Measurements from ENCODE around the gene ORC3. TPM values are rescaled to one million over a fixed set of nuclear protein-coding genes. Genes with fewer than 3 reads are reported as not detected.

ORC3 gene
- total RNA-seq, 1 experiment from 2014 or later, result 32.7 TPM

DNA sequence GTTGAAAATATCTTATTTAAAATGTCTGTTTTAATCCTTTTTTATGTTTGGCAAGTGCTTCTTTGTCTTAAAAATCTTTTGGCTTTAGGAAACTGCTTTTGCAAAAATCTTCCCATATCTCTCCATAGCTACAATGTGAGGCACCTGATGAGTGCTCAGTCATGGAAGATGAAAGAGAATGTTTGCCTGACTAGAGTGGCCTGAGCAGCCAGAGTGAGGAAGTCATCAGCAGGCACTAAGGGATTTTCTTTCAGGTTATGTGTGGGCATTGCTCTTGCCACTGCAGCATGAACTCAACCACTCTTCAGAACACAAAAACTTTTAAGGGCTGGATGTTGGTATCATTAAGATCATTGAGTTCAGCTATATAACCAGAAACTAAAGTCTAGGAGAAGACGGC lies 64.2 kb downstream of the ORC3 start:
- intact Hi-C loops (cut with micrococcal nuclease; ENCODE audit: unreplicated experiment), result no loop called here
- no peaks in the 10 kb centered on the region for H3K4me1 Mint-ChIP-seq (ENCODE audit: low read depth, unreplicated experiment)
- H3K4me3 Mint-ChIP-seq (ENCODE audit: low read depth, unreplicated experiment), result no peak overlapping the region
- CTCF ChIA-PET, result no interaction called here
- no peak for DNase-seq
- no peaks in the 10 kb centered on the region for H3K9me3 Mint-ChIP-seq (ENCODE audit: low read depth, unreplicated experiment)
- TF ChIP-seq, protein P1, sequence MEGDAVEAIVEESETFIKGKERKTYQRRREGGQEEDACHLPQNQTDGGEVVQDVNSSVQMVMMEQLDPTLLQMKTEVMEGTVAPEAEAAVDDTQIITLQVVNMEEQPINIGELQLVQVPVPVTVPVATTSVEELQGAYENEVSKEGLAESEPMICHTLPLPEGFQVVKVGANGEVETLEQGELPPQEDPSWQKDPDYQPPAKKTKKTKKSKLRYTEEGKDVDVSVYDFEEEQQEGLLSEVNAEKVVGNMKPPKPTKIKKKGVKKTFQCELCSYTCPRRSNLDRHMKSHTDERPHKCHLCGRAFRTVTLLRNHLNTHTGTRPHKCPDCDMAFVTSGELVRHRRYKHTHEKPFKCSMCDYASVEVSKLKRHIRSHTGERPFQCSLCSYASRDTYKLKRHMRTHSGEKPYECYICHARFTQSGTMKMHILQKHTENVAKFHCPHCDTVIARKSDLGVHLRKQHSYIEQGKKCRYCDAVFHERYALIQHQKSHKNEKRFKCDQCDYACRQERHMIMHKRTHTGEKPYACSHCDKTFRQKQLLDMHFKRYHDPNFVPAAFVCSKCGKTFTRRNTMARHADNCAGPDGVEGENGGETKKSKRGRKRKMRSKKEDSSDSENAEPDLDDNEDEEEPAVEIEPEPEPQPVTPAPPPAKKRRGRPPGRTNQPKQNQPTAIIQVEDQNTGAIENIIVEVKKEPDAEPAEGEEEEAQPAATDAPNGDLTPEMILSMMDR (IDR thresholded peaks at IDR 0.05; ENCODE audit: unreplicated experiment), result no peak
- H3K27ac Mint-ChIP-seq (ENCODE audit: unreplicated experiment), result no peak overlapping the region
- H3K36me3 Mint-ChIP-seq (ENCODE audit: insufficient read depth, unreplicated experiment), result peaks cover 5% of the 10 kb centered on the region
- no peaks in the 10 kb centered on the region for H3K27me3 Mint-ChIP-seq (ENCODE audit: unreplicated experiment)
- no TSS peak for BruUV-seq (replicated peaks)

DNA sequence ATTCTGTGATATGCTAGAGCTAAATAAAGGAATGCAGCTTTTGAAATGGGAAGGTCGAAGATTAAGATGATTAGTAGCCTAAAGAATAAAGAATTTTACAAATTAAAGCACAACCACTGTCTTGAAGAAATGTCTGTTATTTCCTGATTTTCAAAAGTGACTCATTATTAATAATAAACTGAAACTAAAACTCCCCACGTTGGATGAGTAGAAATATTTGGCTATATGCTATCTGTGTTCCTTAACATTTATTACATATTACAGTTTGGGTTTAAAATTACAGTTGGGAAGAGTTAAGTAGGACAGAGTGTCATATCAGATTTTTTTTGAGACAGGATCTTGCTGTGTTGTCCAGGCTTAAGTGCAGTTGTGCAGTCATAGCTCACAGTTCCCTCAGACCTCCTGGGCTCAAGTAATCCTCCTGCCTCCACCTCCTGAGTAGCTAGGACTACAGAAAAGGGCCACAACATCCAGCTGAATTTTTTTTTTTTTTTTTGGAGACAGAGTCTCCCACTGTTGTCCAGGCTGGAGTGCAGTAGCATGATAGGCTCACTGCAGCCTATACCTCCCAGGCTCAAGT lies 65.0 kb downstream of the ORC3 start:
- H3K27ac Mint-ChIP-seq (ENCODE audit: unreplicated experiment), result no peak overlapping the region
- CTCF ChIA-PET, result interaction anchor here (0.6 to 0.7 kb wide), 2 partner anchors 532 to 926 kb away, joined by 3 to 4 read pairs; no protein-coding TSS in a partner anchor
- no peaks in the 10 kb centered on the region for H3K9me3 Mint-ChIP-seq (ENCODE audit: low read depth, unreplicated experiment)
- no peaks in the 10 kb centered on the region for H3K36me3 Mint-ChIP-seq (ENCODE audit: insufficient read depth, unreplicated experiment)
- no peak for DNase-seq
- H3K4me3 Mint-ChIP-seq (ENCODE audit: low read depth, unreplicated experiment), result no peak overlapping the region
- no peaks in the 10 kb centered on the region for H3K4me1 Mint-ChIP-seq (ENCODE audit: low read depth, unreplicated experiment)
- TF ChIP-seq, protein P1 (IDR thresholded peaks at IDR 0.05; ENCODE audit: unreplicated experiment), result no peak
- intact Hi-C loops (cut with micrococcal nuclease; ENCODE audit: unreplicated experiment), result no loop called here
- no TSS peak for BruUV-seq (replicated peaks)
- H3K27me3 Mint-ChIP-seq (ENCODE audit: unreplicated experiment), result no peaks in the 10 kb centered on the region

DNA sequence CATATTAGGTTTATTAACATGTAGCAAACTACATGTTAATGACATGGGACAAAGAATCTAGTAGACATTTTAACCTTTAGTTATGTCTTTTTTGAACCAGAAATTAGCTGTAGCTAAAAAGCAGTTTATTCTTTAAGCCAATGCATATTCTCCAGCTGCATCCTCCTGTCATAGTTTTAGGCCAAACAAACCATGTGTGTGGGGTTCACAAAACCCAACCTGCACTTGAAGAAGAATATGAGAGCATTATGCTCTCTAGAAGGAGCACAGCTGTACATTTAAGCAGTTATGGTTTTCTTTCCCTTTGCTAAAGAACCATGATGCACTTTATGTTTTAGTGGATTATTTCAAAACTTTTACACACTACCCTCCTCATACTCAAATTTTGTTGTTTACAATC lies 65.9 kb downstream of the ORC3 start:
- no TSS peak for BruUV-seq (replicated peaks)
- no peaks in the 10 kb centered on the region for H3K36me3 Mint-ChIP-seq (ENCODE audit: insufficient read depth, unreplicated experiment)
- no peaks in the 10 kb centered on the region for H3K9me3 Mint-ChIP-seq (ENCODE audit: low read depth, unreplicated experiment)
- no peak overlapping the region for H3K4me3 Mint-ChIP-seq (ENCODE audit: low read depth, unreplicated experiment)
- no peaks in the 10 kb centered on the region for H3K4me1 Mint-ChIP-seq (ENCODE audit: low read depth, unreplicated experiment)
- intact Hi-C loops (cut with micrococcal nuclease; ENCODE audit: unreplicated experiment), result no loop called here
- CTCF ChIA-PET, result no interaction called here
- TF ChIP-seq, protein P1 (IDR thresholded peaks at IDR 0.05; ENCODE audit: unreplicated experiment), result no peak
- H3K27me3 Mint-ChIP-seq (ENCODE audit: unreplicated experiment), result no peaks in the 10 kb centered on the region
- H3K27ac Mint-ChIP-seq (ENCODE audit: unreplicated experiment), result no peak overlapping the region
- DNase-seq, result no peak

DNA sequence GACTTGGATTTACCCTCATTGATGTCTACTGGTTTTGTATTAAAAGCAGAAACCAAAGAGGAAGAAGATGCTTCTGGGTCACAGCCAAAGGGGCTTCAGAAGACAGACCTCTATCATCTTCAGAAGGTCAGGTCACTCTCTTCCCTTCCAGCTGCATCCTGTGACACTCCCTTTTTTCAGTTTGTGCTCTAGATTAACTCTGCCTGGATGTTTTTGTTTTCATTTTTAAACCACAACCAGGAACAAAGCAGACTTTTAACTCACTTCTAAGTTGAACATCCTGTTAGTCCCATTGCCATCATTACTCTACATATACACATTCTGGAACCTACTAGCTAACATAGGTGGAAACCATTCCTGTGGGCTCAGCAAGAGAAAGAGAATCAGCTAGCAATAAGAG lies 66.9 kb downstream of the ORC3 start:
- CTCF ChIA-PET, result no interaction called here
- Mint-ChIP-seq H3K36me3 (ENCODE audit: insufficient read depth, unreplicated experiment) (no peaks in the 10 kb centered on the region), H3K9me3 (ENCODE audit: low read depth, unreplicated experiment) (no peaks in the 10 kb centered on the region), H3K27ac (ENCODE audit: unreplicated experiment) (no peak overlapping the region), H3K4me1 (ENCODE audit: low read depth, unreplicated experiment) (no peaks in the 10 kb centered on the region), H3K4me3 (ENCODE audit: low read depth, unreplicated experiment) (no peak overlapping the region), H3K27me3 (ENCODE audit: unreplicated experiment) (no peaks in the 10 kb centered on the region)
- no TSS peak for BruUV-seq (replicated peaks)
- intact Hi-C loops (cut with micrococcal nuclease; ENCODE audit: unreplicated experiment), result no loop called here
- no peak for DNase-seq
- TF ChIP-seq, protein P1 (IDR thresholded peaks at IDR 0.05; ENCODE audit: unreplicated experiment), result no peak
